Effector CD4-positive, alpha-beta T cell (primary cell): ENCODE measurements around the gene PTPRG.

Experiments used
- DNase-seq: peaks from one replicate; pipeline ENCODE4 v3.0.0-alpha.2; 2020

PTPRG gene

GRCh38 chr3:61562721-61563312, 1.4 kb downstream of the PTPRG start:
- no peak for DNase-seq

- DNase-seq = no peak
Observed at GRCh38 chr3:61563313-61564271, 2.2 kb downstream of the PTPRG start.

GRCh38 chr3:61564395-61565059, 3.2 kb downstream of the PTPRG start:
- DNase-seq = no peak

- no peak for DNase-seq
Observed at GRCh38 chr3:61565569-61565968, 4.2 kb downstream of the PTPRG start.

- no peak for DNase-seq
Observed at GRCh38 chr3:61568127-61568526, 6.8 kb downstream of the PTPRG start.

GRCh38 chr3:61569856-61570580, 8.6 kb downstream of the PTPRG start:
- DNase-seq = no peak

GRCh38 chr3:61570813-61571212, 9.4 kb downstream of the PTPRG start:
- no peak for DNase-seq

- no peak for DNase-seq
Observed at GRCh38 chr3:61571516-61572336, 10.4 kb downstream of the PTPRG start.

- no peak for DNase-seq
Observed at GRCh38 chr3:61572879-61573278, 11.5 kb downstream of the PTPRG start.

GRCh38 chr3:61573441-61573840, 12.1 kb downstream of the PTPRG start:
- no peak for DNase-seq

- no peak for DNase-seq
Observed at GRCh38 chr3:61574854-61575253, 13.5 kb downstream of the PTPRG start.

GRCh38 chr3:61575893-61576292, 14.5 kb downstream of the PTPRG start:
- DNase-seq = no peak

GRCh38 chr3:61577760-61578159, 16.4 kb downstream of the PTPRG start:
- no peak for DNase-seq

GRCh38 chr3:61578667-61579367, 17.4 kb downstream of the PTPRG start:
- no peak for DNase-seq

GRCh38 chr3:61579685-61580084, 18.3 kb downstream of the PTPRG start:
- no peak for DNase-seq

- no peak for DNase-seq
Observed at GRCh38 chr3:61580982-61581643, 19.7 kb downstream of the PTPRG start.

- DNase-seq = no peak
Observed at GRCh38 chr3:61582287-61582686, 20.9 kb downstream of the PTPRG start.

- DNase-seq = no peak
Observed at GRCh38 chr3:61582846-61583245, 21.5 kb downstream of the PTPRG start.

- no peak for DNase-seq
Observed at GRCh38 chr3:61583890-61584875, 22.8 kb downstream of the PTPRG start.

GRCh38 chr3:61589856-61590255, 28.5 kb downstream of the PTPRG start:
- DNase-seq = no peak
